HG02938 (cell line): ENCODE results near the gene TARP.

Experiments
- ATAC-seq: cut with Tn5 transposase; IDR thresholded peaks from one replicate; pipeline ENCODE4 v1.9.1; 2021; ENCODE audit warnings: mild to moderate bottlenecking, moderate library complexity; ENCODE audit not compliant: unreplicated experiment

The TARP gene

DNA sequence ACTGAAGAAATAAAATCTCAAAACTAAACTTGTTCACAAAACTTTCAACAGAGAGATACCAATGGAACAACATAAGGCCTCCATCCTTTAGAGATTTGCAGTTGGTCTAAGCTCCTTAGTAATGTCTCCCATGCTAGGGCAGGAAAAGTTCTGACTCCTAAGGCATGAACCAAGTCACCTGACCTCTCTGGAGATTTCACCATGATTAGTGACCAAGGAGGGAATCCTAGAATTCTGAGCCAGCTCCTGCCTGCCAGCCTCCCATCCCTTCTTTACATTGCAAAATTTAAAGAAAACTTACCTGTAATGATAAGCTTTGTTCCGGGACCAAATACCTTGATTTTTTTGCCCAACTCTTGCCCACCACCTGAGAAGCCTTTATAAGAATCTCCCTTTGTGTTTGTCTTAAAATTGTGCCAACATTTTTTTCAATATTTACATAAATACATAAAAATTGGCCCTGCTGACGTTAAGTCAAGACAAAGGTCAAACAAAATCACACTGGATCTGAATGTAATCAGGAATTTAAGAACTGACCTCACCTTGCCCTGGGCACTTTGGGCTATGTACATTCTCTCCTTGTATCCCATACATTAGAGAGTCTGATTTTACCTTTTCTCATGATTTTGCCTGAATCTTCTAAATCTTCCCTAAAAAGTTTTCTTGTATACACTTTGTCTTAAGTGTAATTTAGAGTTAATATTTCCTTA is at the start of gene TARP:
Gene TARP, minus strand, starts transcription at position 351 of the 710 bp plus-strand sequence.
- no peak for ATAC-seq

DNA sequence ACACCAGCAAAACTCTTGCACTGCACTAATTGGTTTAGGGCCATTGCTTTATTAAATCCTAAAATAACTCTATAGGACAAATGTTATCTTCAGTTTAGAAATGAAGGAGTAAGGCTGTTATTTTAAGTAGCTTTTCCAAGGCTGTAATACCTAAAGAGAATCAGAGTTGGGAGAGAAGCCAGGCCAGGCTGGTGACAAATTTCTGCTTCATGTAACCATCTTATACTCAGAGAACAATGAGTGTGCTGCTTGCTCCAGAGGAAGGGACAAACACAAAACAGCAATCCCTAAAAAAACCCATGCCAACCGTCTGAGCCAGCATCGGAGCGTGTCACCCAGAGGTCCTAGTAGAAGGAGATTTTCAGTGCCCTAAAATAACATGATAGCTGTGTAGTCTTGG is 49.7 kb upstream of the TARP start:
- no peak for ATAC-seq

DNA sequence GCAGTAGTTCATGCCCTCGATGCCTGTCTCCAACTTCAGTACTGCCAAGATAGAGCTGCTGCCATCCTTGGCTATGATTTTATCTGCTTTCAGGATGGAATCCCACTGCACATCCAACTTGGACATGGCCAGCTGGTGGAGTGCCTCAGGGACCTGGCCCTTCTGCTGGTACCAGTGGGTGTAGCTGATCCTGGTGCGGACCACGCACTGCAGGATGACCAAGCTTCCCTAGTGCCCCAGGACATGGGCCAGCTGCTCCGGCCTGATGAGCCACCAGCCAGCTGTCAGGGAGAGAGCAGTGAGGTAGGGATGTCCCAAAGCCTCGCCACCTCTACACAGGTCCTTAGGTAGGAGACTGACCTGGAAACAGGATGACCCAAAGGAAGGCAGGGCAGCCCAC is 49.0 kb upstream of the TARP start:
- ATAC-seq: no peak

DNA sequence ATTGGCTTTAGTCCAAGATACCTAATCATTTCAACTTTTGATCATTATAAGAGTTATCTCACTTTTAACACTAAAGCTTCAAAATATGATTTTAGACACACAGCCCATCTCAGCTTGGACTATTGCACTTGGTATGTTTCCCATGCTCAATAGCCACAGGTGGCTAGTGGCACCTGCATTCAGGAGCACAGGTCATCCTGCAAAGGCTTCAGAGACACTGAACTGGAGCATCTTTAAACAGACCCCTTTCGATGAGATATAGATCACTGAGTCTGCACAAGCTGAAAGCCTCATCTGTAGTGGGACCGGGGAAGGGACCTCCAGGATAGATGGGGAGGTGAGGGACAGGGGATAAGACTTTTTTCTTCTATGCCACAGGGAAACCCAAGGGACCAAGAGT is 48.5 kb upstream of the TARP start:
- no peak for ATAC-seq

DNA sequence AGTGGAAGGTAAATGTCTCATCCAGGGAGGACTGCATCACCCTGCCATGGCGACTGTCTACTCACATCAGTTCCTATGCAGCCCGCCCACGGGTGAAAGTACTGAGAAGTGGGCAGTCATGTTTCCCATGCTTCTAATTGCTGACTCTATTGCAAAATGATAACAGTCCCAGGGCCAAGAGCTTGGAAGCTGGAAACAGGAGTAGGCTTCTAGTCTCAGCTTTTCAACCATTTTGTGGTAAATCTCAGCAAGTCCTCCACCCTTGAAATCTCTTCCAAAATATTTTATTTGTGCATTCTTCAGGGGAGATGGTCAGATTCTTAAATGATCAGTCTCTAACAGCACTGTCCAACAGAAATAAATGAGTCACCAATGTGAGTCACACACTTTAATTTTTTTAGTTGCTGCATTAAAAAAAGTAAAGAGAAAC is 48.1 kb upstream of the TARP start:
- ATAC-seq: no peak

DNA sequence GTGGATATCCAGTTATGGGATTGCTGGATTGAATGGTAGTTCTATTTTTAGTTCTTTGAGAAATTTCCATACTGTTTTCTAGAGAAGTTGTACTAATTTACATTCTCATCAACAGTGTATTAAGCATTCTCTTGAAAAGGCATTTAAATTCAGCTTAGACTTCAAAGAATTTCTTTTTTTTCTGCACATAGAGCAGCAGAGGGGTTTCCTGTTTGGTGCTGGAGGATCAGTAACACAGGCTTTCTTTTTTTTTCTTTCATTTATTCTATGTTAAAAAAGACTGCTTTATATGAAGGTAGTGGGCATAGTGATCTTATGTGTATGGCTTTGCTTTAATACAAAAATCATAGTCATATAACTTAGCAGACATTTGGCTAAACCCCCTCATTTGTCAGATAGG is 47.6 kb upstream of the TARP start:
- no peak for ATAC-seq

DNA sequence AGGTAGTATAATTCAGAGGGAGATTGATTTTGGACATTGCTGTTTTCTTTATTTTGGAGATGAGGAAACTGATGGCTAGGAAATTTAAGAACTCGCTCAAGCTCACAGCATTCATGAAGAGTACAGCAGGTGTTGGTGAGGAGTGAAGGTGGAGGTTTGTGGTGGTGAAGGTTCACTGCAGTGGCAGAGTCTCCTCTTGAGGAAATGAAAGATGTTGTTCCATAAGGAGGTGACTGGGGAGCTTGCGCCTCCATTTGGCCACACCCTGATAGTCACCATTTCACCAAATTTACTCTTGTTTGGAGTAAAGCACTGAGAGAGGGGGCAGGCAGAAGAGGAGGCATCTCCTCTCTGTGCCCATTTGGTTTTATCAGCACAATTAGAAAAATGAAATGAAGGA is 46.4 kb upstream of the TARP start:
- no peak for ATAC-seq

DNA sequence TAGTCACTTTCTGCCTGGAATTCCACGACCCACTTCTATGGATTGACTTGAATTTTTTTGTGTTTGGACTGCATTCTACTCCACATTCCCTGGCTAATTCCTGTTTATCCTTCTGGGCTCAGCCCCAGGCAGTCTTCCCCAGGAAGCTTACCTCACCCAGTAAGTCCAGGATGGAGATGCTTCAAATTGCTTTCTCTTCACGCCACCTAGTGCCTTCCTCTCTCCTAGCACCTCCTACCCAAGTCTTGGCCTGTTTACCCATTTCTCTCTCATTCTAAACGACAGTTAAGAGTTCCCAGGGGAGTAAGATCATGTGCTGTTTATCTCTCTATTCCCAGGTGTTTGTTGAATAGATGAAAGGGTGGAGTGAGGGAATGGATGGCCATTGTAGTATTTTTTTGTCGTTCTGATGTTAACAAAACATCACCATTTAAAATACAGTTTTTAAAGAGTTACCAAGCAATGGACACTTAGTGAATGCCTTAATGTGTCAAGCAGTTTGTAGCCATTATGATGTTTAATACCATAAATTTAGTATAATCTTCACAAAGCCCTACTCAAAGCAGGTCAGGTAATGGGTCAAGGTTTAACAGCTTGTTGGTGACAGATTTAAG is 45.5 kb upstream of the TARP start:
- ATAC-seq: peak; percentile 86

DNA sequence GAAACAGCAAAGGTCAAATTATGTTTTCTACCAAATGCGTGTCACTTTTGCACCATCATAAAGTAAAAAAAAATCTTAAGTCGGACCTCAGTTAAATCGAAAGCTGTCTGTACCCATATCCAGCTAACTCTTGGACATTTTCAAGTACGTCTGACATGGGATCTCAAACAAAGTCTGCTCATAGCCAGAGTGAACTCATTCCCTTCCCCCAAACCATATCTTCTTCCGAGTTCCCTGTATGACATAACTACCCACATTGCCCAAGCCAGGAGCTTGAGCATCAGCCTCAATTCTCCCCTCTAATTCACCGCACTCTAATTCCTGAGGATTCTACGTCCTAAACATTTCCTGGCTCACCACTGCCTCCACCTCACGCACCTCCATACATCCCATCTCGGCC is 44.8 kb upstream of the TARP start:
- ATAC-seq: no peak

DNA sequence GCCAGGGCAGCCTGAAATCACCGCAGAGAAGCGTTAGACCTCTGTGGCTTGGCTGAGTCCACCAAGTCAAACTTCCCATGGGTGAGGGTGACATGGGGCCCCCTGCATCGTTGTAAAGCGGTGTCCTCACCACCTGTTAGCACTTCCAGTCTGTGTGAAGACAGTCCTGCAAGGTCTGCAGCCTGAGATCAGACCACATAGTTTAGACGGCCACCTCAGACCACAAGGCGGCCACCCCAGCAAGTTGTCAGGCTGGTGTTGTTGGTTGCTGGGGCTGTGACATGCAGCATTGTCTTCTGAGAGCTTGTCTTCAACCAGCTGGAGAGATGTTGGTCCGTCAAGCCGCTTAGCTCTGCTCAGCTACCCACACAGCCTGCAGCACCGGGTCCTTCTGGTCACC is 44.1 kb upstream of the TARP start:
- no peak for ATAC-seq

DNA sequence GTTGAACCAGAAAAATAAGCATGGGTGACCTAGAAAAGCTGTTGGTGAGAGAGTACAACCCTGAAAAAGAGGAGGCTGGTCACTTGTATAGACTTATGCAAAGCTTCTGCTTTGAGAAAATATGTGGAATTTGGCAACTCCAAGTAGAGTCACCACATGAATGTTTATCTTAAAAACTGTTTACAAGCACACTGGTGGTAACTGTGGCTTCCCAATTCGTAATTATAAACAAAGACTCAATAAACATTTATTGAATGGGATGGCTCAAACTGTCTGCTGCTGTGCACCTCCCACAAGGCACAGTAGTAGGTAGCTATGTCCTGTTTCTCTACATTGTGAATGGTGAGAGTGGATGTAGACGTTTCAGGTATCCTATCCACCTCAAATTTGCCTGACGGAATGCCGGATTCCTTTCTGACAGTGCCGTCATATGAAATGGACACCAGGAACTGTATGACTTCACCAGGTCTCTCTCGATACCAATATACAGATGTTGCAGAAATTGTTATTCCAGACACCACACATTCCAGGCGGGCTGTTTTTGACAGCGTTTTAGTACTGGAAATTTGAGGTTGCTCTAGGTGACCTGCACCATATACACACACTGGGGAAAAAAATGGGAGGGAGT is 43.4 kb upstream of the TARP start:
- ATAC-seq: no peak

DNA sequence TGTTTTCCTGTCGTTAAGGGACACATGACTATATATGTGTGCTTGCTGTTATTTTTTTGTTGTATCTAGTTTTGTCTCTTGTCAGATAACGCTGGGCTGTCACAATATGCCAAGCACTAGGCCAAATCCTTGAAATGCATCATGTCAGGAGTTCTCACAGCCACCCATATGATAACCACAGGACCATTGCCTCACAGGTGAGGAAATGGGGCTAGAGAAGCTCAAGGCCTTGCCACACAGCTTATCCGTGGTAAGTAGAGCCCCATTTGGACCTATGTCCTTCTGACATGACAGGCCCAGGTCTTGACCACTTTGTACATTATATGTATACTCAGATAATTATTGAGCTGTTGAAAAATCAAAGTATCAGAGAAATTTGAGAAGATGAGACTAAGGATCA is 42.0 kb upstream of the TARP start:
- no peak for ATAC-seq

DNA sequence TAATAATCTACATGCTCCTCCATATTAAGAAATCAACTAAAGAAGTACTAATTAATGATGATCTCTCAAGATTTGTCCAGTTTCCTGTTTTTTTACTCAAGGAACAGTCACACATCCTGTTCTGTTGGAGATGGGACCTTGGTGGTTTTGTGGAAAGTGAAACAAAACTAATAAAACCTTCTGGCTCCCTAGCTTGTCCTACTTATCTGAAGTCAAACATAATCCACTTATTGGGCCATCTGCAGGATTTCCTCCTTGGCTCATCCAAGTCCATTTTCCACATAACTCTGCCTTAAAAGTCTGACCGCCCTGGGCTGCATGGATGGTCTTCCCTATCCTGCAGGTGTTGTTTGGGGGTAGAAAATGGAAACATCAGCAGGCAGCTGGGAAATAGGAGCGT is 39.4 kb upstream of the TARP start:
- no peak for ATAC-seq

DNA sequence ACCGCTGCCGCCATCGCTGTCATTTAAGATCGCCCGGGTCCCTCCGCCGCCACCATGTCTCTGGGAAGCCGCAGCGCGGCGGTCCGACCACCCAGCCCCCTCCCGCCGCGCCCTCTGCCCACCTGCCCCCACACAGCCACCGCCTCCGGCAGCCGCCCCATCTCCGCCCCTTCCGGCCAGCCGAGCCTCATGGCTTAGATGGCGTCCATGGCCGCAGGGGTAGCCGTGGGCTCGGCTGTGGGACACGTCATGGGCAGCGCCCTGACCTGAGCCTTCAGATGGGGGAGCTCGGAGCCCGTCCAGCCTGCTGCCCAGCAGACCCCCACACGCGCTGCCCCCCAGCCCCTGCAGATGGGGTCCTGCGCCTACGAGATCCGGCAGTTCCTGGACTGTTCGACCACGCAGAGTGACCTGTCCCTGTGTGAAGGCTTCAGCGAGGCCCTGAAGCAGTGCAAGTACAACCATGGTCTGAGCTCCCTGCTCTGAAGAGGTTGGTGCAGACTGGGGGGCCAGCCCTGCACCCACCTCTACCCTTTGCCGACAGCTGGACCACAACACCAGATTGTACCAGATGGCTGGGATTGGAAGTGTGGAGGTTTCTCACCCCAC is 38.0 kb upstream of the TARP start:
- ATAC-seq: peak; percentile 55

DNA sequence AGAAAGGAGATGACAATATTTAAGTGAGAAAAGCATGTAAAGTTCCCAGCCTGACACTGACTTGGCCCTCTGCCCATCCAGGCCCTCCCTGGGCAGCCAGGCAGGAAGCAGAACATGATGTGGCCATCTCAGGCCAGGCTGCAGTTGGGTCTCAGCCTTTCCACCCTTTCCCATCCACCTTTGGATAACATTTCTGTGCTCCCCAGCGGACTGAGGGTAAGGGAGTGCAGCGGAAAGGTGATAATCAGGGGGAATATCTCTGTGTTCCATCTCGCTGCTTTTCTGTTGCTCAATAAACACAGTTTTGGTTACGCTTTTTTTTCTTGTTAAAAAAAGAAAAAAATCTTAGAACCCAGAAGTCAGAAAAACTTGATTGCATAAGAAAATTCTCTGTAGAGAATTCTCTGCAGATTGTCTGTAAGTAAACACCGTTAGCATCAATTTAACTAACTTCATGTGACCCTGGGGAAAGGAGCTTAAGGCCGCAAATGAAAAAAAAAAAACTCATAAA is 37.2 kb upstream of the TARP start:
- ATAC-seq: no peak

DNA sequence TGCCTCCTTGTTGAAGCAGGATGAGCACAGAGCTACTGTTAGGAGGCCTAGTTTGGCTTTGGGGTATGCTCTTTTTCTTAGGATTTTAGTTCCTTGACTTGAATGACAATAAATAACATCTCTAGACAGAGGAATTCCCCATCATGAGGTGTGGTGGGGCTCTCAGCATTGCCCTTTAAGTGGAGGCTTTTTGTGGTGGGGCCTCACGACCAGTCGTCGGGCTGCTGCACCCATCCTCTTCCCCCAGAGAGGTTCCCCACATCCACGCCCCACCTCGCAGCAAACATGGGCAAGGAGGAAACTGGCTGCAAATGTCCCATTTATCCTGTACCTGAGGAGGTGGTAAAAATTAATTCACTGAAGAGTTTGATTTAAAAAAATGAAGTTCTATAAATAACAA is 36.1 kb upstream of the TARP start:
- no peak for ATAC-seq

DNA sequence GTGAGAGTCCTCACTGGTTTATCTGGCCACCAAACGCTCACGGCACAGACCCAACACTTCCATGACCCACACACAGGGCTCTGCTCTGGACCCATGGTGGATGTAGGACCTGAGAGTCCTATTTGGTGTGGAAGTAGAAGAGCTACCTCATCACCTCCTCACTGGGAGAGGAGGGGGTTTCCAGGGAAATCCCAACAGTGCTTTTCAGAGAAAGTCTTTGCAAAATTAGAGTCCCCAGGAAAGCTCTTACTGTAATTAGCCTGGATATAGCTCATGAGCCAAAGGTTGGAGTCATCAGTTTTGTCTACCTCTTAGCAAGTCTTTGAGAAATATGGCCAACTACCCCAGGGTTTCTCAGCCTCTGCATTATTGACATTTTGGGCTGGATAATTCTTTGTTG is 34.7 kb upstream of the TARP start:
- ATAC-seq: no peak

DNA sequence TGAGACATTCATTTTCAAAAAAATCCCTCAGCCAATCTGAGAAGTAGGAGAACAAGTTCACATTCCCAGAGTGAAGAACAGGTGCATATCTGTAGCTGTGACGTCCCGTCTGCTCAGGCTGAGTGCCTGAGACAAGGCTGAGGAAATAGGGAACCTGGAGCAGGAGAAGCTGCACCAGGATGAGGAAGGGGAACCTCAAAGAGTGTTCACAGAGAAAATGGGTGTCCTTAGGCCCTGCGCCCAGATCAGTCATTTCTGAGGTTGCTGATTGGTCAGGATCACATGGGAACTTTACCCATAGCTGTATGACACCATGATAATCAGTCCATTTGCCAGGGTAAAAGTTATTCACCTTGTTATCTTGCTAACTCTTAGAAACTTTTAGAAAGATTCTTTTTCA is 34.2 kb upstream of the TARP start:
- no peak for ATAC-seq

DNA sequence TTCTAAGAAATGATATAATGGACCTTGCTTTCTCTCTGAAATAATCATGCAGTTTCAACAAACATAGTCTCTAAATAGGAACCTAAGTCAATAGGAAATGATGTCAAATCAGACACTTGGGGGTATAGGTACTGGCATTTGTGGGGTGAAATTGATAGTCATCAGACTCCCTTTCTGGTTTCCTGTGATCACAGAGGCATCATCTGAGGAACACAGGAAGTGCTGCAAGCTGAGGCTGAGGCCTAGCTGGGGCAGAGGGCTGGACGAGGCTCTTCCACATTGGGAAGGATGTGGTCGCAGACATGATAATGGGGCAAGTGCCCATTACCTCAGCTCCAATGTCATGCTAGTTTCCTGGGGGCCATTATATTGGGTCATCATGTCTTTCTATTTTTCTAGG is 33.5 kb upstream of the TARP start:
- no peak for ATAC-seq

DNA sequence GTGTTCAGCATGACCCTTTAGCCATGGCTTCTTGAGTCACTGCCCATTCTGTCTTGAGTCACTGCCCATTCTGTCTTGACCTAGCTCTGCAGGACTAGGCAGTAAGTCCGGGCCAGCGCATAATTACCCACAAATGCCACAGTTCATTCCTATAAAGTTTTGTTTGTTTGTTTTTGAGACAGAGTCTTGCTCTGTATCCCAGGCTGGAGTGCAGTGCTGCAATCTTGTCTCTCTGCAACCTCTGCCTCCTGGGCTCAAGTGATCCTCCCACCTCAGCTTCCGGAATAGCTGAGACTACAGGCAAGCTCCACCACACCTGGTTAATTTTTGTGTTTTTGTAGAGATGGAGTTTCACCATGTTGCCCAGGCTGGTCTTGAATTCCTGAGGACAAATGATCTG is 32.7 kb upstream of the TARP start:
- ATAC-seq: no peak

DNA sequence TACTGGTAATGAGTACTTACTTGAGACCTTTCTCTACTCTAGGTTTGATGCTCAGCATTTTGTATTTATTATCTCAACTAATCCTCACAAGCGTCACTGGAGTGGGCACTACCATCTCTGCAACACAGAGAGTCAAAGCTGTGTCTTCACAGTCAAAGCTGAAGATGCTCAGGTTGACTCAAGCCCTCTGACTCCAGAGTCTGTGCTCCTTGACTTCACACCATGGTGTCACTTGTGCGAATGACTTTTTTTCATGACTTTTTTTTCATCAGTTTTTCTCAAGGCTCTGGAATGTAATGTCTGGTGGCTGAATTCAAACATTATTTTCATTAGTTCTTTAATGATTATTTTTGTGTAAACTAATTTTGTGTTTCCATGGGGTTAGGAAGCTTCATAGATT is 30.4 kb upstream of the TARP start:
- ATAC-seq: no peak

DNA sequence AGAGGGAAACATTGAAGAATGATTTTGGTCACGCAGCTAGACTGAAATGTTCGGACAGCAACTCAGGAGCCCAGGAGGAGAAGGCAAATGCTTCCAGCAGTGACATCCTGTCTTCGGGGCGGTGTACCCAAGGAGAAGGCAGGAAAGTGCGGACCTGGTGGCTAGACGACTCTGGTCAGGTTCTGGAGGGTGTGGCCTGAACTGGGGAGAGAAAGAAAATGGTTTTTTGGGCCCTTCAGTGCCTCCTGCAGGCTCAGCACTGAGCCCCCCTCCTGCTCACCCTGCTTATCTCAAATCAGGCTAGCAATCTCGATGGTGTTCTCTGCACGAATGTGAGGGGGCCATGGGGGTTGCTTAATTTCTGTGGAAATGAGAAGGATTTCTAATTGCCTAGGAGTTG is 26.7 kb upstream of the TARP start:
- no peak for ATAC-seq
